ENCODE results near the gene SMYD3.

Gene SMYD3

GRCh38 chr1:245810181-245810769 lies 696.8 kb downstream of the SMYD3 start:
- no peak for DNase-seq

DNA sequence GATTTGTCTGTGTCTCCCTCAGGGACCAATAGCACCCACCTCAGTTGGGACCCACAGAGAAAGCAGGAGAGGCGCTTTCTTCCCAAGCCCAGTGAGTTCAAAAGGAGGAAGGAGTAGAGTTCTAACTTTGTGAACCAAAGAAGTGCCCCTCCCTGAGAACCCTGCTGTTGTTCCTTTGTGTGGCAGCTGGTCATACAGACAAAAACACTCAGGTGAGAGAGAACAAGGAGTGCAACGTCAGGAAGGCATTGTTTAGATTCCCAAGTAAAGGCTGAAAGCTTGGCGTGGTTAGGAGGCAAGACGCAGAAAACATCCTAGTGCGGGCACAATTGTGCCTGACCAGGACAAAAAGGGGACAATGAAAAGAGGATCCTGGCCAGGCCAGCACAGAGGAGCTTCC lies 697.7 kb downstream of the SMYD3 start:
- no peak for DNase-seq

DNA sequence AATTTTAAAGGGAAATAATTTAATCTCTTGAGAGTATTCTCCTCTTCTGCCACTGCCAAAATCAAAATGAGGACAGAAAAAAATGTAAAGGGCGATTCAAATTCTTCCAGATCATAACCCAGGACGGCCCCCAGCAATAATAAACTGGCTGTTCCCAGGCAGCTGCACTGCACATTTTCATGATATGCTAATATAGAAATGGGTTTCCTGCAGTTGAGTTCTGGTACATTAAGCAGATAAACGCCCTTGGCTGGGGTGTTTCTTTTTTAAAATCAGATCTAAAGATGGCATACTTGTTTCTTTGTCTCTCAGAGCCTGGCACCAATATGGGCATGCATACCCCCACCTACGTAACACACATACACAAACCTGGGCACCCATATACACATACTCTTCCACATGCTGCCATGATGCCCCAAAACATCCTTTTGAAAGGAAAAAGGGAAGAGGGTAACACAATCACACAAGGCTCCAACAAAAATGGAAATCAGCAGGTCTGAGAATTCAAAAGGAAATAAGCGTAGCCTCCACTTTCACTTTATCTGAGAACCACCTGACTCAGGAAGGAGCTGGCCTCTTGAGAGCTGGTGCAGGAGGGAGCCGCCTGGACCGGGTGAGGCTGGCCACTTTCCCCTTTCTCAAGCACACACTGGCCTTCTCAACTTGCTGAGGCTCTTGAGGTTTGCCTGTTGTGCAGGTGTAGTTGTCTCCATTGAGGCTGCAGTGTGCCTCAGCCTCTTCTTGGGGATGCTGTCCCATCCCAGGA lies 698.9 kb downstream of the SMYD3 start:
- no peak for DNase-seq

DNA sequence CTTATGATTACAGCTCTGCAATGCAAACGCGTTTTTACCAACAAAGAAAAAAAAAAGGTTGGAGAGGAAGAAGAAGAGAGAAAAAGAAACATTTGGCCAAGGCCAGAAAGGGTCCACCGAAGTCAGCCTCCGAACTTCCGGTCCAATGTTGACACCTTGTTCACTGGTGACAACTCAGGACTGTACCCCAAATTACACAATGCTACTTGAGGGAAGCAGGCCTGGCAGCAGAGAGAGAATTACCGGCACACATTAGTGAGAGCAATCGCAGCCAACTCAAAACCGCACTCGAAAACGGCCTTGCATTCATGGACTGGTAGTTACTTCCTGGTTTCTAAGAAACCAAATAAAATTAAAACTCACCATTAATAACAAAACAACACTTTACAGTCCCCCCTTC lies 699.8 kb downstream of the SMYD3 start:
- no peak for DNase-seq

DNA sequence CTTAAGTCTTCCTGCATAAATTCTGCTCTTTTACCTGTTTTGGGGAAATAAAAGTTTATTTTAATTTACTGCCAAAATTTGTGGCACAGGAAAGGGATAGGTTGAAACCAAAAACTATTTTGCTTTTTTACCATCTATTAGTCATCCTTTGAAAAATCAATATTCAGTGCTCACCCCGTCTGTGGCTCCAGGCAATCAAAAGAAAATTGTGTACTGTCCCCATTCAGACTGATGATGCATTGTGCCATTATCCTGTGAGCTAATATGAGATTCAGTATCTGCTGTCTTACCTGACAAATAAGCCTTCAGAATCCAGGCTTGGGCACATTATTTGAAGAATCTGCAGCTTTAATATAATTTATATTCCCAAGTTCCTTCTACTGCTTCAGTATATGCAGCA lies 701.5 kb downstream of the SMYD3 start:
- DNase-seq: no peak

DNA sequence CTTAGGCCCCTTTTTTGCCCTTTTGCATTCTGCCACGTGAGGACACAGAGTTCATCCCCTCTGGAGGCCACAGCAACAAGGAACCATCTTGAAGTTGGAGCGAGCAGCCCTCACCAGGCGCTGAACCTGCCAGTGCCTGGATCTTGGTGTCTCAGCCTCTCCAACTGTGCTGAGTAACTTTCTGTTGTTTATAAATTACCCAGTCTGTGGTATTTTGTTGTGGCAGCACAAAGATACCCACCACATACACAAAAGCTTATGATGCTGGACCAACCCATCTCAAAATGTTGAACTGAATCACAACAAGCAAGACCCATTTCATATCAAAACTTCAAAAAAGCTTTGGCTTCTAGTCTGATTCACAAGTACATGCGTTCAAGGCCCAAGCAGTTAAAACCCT lies 702.4 kb downstream of the SMYD3 start:
- no peak for DNase-seq

DNA sequence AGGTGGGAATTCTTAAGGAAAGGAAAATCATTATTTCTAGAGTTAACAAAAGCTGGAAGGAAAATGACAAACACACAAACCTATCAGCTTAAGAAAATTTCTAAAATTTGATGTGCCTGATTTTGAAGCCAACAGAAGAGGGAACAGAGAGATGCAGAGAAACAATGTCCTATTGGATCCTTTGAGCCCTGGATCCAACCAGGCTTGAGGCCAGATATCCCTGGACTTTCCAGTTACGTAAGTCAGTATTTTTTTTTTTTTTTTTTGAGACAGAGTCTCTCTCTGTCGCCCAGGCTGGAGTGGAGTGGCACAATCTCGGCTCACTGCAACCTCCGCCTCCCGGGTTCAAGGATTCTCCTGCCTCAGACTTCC lies 703.4 kb downstream of the SMYD3 start:
- no peak for DNase-seq

- no peak for DNase-seq
Measured at GRCh38 chr1:245802941-245803665, 704.0 kb downstream of the SMYD3 start.

DNA sequence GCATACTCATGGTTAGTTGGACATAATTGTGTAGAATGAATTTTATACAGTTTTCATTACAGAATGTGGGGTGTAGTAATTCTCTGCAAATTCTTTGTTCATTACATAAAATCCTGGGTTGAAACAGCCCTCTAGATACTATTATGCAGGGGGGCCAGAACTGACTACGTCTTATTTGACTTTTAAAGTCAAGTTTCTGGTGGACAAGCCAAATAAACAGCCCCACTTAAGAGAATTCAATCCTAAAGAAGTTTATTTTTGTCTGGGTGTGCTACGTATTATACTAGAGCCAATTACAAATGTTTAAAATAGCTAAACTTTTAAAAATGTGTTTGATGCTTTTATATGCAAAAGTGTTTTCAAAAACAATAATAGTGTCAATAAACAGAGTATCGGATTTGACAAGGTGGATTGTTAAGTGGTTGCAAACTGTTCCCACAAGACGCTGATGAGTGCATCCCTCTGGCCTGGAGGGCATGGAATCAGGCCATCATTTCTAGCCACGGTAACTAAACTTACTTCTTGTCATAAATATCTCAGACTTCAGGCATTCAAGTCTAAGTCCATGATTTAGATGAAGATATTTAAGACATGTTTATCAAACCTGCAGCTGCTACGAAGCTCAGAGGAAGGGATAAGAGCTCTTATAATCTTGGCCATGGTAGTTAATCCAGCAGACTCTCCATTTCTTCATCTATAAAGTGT lies 706.0 kb downstream of the SMYD3 start:
- no peak for DNase-seq

- DNase-seq: no peak
Measured at GRCh38 chr1:245798349-245798711, 708.7 kb downstream of the SMYD3 start.

DNA sequence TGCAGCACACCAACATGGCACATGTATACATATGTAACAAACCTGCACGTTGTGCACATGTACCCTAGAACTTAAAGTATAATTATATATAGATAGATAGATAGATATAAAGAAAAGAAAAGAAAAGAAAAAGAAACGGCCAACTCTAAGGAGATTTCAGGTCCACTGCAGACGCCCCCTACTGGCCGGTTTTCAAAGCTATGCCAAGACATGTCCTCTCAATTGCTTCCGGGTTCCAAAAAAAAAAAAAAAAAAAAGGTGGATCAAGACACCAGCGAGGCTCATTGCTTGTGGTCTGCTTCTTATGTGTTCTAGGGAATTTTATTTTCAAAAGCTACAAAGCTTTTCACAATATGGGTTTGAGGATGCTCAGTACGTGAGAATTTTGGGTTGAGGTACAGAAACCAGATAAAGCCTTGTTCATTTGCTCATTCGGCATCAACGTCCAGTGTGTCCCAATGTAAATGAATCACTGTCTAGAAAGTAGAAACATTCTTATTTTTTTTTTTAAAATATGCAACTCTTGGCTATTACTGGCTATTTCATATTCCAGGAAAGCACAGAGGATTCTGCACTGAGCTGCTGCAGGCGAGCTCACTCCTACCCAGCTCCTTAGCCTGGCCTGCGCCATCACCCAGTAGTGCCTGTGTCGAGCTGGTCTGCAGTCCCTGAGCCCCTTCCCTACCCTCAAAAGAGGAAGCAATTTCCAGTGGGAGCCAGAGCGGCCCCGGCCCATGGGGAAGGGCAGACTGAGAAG lies 709.3 kb downstream of the SMYD3 start:
- DNase-seq: peak; percentile 28

- DNase-seq: no peak
Measured at GRCh38 chr1:245791410-245792312, 715.4 kb downstream of the SMYD3 start.

GRCh38 chr1:245790441-245790840 lies 716.6 kb downstream of the SMYD3 start:
- no peak for DNase-seq

- no peak for DNase-seq
Measured at GRCh38 chr1:245788886-245789285, 718.2 kb downstream of the SMYD3 start.

DNA sequence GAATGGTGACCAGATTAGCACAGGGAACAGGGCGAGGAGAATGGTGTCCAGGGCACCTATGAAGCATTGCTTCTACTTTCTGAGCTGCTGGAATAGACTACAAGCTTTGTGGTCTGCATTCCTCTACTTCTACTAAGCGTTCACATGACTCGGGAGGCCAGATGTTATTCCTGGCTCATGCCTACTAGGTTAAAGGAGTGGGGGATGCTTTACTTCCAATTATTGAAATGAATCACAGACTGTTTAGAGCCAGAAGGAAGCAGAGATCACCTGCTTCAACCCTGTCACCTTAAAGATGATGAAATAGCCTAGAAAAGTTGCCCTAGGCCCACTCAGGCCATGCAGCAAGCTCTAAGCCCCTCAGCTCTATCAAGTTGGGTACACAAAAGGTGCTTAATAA lies 718.8 kb downstream of the SMYD3 start:
- DNase-seq: no peak

- DNase-seq: no peak
Measured at GRCh38 chr1:245786948-245787347, 720.1 kb downstream of the SMYD3 start.

- no peak for DNase-seq
Measured at GRCh38 chr1:245779797-245780755, 727.0 kb downstream of the SMYD3 start.

- DNase-seq: no peak
Measured at GRCh38 chr1:245777752-245778151, 729.3 kb downstream of the SMYD3 start.

DNA sequence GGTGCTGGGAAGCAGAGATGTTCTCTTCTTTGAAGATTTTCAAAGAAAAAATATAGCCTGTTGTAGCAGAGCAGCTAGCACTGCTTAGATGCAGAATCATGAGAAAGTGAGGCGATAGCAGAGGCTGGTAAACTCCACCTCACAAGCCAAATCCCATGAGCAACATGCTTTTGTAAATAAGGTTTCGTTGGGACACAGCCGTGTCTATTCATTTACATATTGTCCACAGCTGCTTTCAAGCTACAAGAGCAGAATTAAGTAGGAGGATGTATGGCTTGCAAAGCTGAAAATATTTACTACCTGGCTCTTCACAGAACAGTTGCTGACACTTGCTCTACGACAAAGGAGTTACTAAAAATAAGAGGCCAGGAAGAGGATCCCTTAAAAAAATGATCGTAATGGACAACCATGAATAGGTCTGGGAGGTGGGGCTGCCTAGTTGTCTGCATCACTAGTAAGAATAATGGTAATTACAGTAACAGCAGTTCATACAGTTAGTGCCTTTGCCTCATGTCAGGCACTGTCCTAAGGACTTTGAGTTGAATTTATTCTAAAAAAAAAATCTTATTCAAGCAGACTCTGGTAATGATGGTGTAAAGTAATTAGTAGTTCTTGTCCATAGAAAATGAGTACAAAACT lies 730.3 kb downstream of the SMYD3 start:
- no peak for DNase-seq

DNA sequence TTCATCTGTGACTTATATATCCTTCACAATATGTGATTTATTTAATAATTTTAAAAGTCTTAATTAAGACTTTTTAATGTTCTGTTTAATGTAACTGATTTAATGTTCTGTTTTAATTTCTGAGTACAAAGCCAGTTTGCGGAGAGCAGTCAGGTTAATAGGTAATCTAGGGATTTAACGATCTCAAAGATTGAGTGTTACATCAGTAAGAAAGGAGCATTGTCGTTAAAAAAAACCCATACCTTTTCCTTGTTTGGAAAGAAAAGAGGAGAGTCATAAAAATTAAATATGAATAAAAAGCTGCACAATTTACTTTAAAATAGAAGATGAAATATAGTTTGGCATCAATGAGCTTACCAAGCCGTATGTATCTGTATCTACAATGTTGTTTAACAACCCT lies 730.9 kb downstream of the SMYD3 start:
- DNase-seq: no peak
